ENCODE measurements around the gene CLSTN1. TPM values are rescaled to one million over a fixed set of nuclear protein-coding genes. Genes with fewer than 3 reads are reported as not detected.

The CLSTN1 gene
- total and polyA plus RNA-seq, 2 of the 13 experiments (the other 11 are each of a cell fraction or from before 2014, with no cell fraction given), result 19.7 to 29.8 TPM

DNA sequence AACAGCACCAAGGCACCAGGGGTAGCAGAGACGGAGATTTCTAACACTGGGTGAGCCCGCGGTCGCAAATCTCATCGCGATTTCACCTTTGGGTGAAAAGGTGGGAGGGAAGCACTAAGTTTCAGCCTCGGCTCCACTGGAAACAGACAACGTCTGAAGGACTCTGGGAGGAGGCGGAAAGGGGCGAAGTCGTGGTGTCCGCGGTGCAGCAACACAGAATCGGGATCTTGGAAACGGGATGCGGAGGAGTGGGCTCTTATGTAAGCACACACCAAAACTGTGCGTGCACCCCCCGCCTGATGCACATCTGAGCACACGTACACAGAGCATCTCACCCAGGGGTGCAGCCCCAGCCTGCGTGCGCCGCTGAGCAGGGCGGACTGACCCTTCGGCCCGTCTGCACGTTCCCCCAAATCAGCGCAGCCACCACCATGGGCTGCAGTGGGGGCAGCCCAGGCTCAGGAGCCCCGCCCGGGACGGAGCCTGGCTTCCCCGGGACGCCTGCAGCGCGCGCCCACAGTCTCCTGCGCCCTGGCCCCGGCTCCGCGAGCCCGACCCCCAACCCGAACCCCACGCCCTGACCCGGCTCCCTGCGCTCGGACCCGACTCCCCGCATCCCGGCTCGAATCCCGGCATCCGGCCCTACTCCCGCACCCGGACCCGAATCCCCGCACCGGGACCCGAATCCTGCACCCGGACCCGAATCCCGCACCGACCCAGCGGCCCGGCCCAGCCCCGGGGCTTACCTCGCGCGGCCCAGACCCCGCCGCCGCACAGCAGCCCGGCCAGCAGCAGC lies 670 bp downstream of the CLSTN1 start:
- H3K27me3 ChIP-seq (ENCODE audit: control insufficient read depth in 1 of 2, insufficient read depth in 2 of 2, low read length in 2 of 2), result peaks cover 0 to 4% of the 10 kb centered on the region in 2 experiments; a peak in 1 of 5 replicates
- peak; percentile 9; the same call in 2 of the 3 replicates for ATAC-seq
- in situ Hi-C loops (cut with HindIII; ENCODE audit: extremely low pct_ligation_motif_present, low pct_unique_long_range_greater_than_20kb), result no loop called here
- ChIA-PET CTCF (ENCODE audit: low intra/inter-chr PET ratio, low total read pairs) (no interaction called here), POLR2A (no interaction called here)
- intact Hi-C loops (cut with micrococcal nuclease; ENCODE audit: unreplicated experiment), result no loop called here
- peaks cover 69% of the 10 kb centered on the region for H3K4me1 ChIP-seq (ENCODE audit: insufficient read depth, low read length)
- H3K9ac ChIP-seq (ENCODE audit: insufficient read depth, low read depth, low read length), result peak overlapping the region; percentile 75
- peak overlapping the region; percentile 85 for H3K4me2 ChIP-seq (ENCODE audit: low read depth, low read length)
- H3K9me3 ChIP-seq (ENCODE audit: low read length), result no peaks in the 10 kb centered on the region
- no TSS peak for BruUV-seq (replicated peaks)
- no peak overlapping the region for H2AFZ ChIP-seq (ENCODE audit: low read length)
- no peak for DNase-seq (ENCODE audit: low spot score)
- H3K36me3 ChIP-seq (replicated peaks in 1 of 2; ENCODE audit: control insufficient read depth in 1 of 2, insufficient read depth in 2 of 2, low read length in 2 of 2), result no peaks in the 10 kb centered on the region
- no peak for FAIRE-seq
- no peak overlapping the region for H3K27ac ChIP-seq (ENCODE audit: extremely low read length, insufficient read depth, low read length)
- H3K4me3 ChIP-seq (replicated peaks in 1 of 3; ENCODE audit: insufficient read depth in 1 of 3, low read depth in 2 of 3, low read length in 3 of 3), result peak overlapping the region; percentile 82 to 92 (median 88)
- peaks cover 43% of the 10 kb centered on the region for H3K79me2 ChIP-seq (ENCODE audit: insufficient read depth, low read length)
- H4K20me1 ChIP-seq (ENCODE audit: insufficient read depth, low read length), result peaks cover 11% of the 10 kb centered on the region; the same call in 1 of the 2 replicates
- 1% methylated on average over 27 of the region's 71 CpGs for WGBS (ENCODE audit: low lambda C conversion rate)
- TF ChIP-seq FOXC1 (CRISPR knock-in tag; IDR thresholded peaks at IDR 0.05; ENCODE audit: borderline replicate concordance) (peak; percentile 50; the same call in 1 of the 2 replicates), KDM5A (IDR thresholded peaks at IDR 0.05; ENCODE audit: borderline replicate concordance, low read length) (no peak), ZFP91 (CRISPR knock-in tag; IDR thresholded peaks at IDR 0.05; ENCODE audit: borderline replicate concordance) (peak; percentile 38; the same call in 1 of the 2 replicates), CENPX (CRISPR knock-in tag; IDR thresholded peaks at IDR 0.05) (no peak), ZBTB7B (CRISPR knock-in tag; IDR thresholded peaks at IDR 0.05) (0 out of 2 replicates have a peak, but pooled peaks have one; percentile 31), ZNF276 (CRISPR knock-in tag; IDR thresholded peaks at IDR 0.05; ENCODE audit: low read depth) (no peak), HNF1B (CRISPR knock-in tag; IDR thresholded peaks at IDR 0.05) (peak; percentile 33; the same call in 1 of the 2 replicates), KDM3A (CRISPR knock-in tag; IDR thresholded peaks at IDR 0.05; ENCODE audit: low read depth) (no peak), ZNF878 (CRISPR knock-in tag; IDR thresholded peaks at IDR 0.05) (no peak), MAZ (IDR thresholded peaks at IDR 0.05; ENCODE audit: borderline replicate concordance, low read depth, low read length) (no peak), MAZ (CRISPR knock-in tag; IDR thresholded peaks at IDR 0.05; ENCODE audit: low read depth) (no peak)

Data from HepG2 (cell line).